GM19035 (cell line): ENCODE results near the gene FREM1.
"Not testable (repeated sequence)": the region's sequence is repeated elsewhere in the genome, so short reads cannot be mapped to it uniquely, and the experiment has no call there.

Experiments used
- ATAC-seq: cut with Tn5 transposase; IDR thresholded peaks from one replicate; pipeline ENCODE4 v1.9.1; 2021; ENCODE audit not compliant: unreplicated experiment

Gene FREM1, protein sequence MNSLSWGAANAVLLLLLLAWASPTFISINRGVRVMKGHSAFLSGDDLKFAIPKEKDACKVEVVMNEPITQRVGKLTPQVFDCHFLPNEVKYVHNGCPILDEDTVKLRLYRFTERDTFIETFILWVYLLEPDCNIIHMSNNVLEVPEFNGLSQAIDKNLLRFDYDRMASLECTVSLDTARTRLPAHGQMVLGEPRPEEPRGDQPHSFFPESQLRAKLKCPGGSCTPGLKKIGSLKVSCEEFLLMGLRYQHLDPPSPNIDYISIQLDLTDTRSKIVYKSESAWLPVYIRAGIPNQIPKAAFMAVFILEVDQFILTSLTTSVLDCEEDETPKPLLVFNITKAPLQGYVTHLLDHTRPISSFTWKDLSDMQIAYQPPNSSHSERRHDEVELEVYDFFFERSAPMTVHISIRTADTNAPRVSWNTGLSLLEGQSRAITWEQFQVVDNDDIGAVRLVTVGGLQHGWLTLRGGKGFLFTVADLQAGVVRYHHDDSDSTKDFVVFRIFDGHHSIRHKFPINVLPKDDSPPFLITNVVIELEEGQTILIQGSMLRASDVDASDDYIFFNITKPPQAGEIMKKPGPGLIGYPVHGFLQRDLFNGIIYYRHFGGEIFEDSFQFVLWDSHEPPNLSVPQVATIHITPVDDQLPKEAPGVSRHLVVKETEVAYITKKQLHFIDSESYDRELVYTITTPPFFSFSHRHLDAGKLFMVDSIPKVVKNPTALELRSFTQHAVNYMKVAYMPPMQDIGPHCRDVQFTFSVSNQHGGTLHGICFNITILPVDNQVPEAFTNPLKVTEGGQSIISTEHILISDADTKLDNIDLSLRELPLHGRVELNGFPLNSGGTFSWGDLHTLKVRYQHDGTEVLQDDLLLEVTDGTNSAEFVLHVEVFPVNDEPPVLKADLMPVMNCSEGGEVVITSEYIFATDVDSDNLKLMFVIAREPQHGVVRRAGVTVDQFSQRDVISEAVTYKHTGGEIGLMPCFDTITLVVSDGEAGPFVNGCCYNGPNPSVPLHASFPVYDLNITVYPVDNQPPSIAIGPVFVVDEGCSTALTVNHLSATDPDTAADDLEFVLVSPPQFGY (N-terminal part only)

DNA sequence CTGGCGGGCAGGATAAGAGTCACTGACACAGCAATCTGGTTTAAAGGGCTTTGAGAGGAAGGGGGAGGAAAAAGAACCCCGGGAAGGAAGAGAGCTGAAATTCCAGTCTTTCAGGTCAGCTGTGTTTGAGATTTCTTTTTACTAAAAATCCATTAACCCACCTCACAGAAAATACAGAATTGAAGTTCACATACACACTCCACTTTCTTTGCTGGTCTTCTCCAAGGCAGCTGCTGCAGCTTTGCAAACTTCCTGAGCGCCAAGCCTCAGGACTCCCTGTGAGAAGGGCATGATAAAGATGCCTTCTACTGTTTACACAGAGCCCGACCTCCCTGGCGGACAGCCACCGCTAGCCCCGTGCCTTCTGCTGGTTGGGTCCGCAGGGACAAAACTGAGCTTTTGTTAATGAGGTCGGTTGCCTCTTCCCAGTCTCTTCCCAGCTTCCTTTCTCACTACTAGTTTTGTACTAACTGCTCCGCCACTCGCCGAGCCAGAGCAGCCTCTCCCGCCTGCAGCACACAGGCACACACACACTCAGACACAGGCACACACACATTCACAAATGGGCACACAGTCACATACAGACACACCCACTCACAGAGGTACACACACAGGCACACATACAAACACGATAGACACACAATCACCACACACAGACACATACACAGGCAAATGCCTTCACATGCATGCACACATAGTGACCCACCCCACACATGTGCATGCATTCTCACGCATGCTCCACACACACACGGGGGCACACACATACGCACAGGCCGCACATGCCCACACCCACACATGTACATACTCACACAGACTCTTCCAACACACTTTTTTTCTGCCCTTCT lies at the start of gene FREM1:
Gene FREM1 (minus strand): TSS at position 468 of the 845 bp plus-strand sequence. CDS start 41,451 bp downstream, outside the sequence.
- no peak for ATAC-seq

GRCh38 chr9:14958989-14959388 lies 48.8 kb upstream of the FREM1 start:
- ATAC-seq = no peak

DNA sequence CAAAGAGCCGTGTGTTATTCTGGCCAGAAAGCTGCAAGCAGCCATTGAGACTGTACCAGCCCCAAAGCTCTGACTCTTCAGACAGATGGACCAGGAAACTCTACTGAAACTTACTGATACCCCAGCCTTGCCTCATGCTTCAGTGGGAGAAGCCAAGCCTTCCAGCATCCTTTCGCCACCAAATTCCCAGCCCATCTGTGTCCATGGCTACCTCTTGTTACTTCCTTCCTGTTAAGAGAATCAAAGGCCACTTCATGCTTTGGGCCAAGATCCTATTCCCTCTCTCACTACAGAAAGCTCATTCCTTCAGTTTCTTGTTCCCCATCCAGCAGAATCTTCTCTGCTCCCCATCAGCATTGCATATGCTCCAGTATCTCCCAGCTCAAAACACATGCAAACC lies 46.9 kb upstream of the FREM1 start:
- no peak for ATAC-seq

DNA sequence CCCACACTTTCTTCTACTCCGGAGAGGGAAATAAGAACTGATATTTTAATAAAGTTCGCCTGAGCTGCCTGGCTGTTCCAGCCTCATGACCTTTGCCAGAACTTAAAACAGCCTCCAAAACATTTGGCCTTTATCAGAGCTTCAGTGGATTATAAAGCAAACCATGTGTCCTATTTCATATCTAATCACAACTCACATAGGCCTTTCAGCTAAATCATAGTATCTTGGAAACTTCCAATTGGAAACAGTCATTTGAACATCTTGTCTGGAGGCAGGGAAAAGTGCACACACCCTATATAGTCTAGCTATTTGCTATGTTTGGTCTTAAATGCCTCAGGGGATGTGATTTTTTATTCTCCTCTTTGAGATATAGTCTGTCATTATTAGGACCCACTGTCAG lies 46.0 kb upstream of the FREM1 start:
- no peak for ATAC-seq

- ATAC-seq = no peak
Observed at GRCh38 chr9:14945351-14945750, 35.1 kb upstream of the FREM1 start.

- no peak for ATAC-seq
Observed at GRCh38 chr9:14941501-14942405, 31.5 kb upstream of the FREM1 start.

- no peak for ATAC-seq
Observed at GRCh38 chr9:14939378-14939777, 29.1 kb upstream of the FREM1 start.

DNA sequence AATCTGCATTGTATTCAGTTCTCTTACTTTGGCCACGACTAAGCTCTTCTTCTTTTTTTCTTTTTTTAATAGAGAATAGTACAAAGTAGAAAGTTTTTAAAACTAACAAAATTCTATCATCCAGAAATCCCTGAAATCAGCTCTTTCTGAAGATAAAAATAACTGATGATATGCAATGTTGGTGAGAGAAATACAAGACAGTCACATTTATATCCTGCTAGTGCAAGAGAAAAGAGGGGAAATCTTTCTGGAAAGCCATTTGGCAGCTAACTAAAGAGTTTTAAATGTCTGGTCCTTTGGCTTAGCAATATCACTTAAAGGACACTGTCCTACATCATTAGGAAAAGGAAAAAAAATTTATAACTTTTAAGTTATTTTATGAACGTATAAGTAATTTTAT lies 27.0 kb upstream of the FREM1 start:
- no peak for ATAC-seq

- no peak for ATAC-seq
Observed at GRCh38 chr9:14936491-14936890, 26.3 kb upstream of the FREM1 start.

DNA sequence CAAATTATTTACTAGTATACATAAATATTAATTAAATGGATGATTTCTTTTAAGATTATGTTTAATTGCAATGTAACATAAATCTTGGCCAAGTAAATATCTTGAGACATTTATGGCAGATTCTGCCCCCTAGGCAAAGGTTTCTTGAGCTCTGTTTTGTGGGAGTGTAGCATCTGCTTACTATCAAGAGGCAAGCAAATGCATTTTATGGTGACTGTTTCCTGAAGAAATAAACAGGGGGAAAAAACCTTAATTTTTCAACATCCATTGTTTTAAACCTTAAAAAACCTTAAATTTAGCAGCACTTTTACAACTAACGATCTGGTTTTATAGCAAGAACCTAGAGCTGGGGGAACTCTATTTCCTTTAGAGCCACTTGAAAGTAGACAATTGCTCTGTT lies 25.7 kb upstream of the FREM1 start:
- no peak for ATAC-seq

GRCh38 chr9:14935106-14935751 lies 25.0 kb upstream of the FREM1 start:
- no peak for ATAC-seq

- ATAC-seq = no peak
Observed at GRCh38 chr9:14932641-14933040, 22.4 kb upstream of the FREM1 start.

DNA sequence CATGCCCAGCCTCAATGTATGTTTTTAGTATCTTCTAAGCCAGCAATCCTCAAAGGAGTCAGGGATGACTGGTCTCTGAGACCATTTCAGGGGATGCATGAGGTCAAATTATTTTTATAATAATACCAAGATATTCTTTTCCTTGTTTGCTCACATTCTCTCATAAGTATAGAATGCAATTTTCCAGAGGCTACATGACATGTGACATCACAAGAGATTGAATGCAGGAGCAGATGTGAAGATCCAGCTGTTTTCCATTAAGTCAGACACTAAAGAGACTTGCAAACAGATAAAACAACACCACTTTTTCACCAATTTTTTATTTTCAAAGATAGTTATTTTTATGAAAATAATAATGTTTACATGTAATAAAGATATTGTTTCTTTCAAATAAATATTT lies 22.0 kb upstream of the FREM1 start:
- no peak for ATAC-seq

DNA sequence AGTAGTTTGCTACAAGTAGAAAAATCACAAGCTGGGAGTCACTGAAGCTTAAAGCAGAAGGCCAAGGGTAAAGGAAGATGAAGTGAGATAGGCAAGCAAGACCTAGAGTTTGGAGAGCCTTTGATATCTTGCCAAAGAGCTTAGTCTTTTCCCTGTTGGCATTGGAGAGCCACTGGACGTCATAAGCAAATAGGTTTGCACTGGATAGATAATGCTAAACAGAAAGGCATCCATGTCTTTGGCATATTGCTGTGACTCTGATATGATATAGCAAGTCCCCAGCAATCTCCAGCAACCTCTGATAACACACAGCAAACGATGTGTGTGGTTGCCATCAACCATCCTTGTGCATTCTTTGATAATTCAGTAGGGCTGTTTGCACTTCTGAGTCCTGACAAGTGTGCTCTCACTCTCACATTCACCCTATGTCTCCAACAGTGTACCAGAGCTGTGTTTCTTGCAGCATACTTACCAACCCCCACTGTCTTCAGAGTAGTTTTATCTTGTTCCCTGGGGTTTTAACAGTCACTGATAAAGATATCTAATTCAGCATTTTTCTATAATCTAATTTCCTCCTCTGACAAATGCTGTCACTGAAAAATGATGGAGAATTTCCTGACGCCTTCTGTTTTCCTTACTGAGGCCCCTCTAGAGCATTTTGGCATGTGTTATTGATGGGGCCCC lies 16.9 kb upstream of the FREM1 start:
- ATAC-seq = no peak

- ATAC-seq = no peak
Observed at GRCh38 chr9:14924230-14925219, 14.3 kb upstream of the FREM1 start.

GRCh38 chr9:14923701-14924100 lies 13.5 kb upstream of the FREM1 start:
- no peak for ATAC-seq

- not testable (repeated sequence) for ATAC-seq
Observed at GRCh38 chr9:14920805-14921204, 10.6 kb upstream of the FREM1 start.
